IMR-90 (cell line): ENCODE results near the gene EP300. TPM values are rescaled to one million over a fixed set of nuclear protein-coding genes. Genes with fewer than 3 reads are reported as not detected.
A peak's percentile ranks its signal among the peaks of the same experiment; 100 is the strongest.

Experiments
- ATAC-seq: fragments of 200-7000 bp; cut with Tn5 transposase; 2 replicates; pipeline ENCODE4 v1.9.1; 2020; ENCODE audit warnings: low read depth, mild to moderate bottlenecking, moderate library complexity
- BruUV-seq: library from RNA; stranded (reverse); fragments of 400-500 nt; replicated peaks from 2 replicates; lab custom pipeline; 2021; lab: Mats Ljungman, UMichigan
- CTCF ChIA-PET: fragments of 300-600 bp; formaldehyde crosslinking; extraction: SDS; loops from one replicate; lab custom pipeline; 2021; ENCODE audit warnings: antibody characterized with exemption; lab: Yijun Ruan, JAX
- POLR2A ChIA-PET: fragments of 300-600 bp; sonication (Branson Sonifier 250); formaldehyde crosslinking; loops from one replicate; lab custom pipeline; 2022; ENCODE audit warnings: antibody characterized with exemption; ENCODE audit not compliant: unreplicated experiment; lab: Charles Lee
- DNase-seq: peaks from one replicate; pipeline ENCODE4 v3.0.0; 2013
- H2AFZ ChIP-seq: replicated peaks from 2 replicates; pipeline ENCODE3; 2013; ENCODE audit warnings: low read length, mild to moderate bottlenecking; ENCODE audit not compliant: poor library complexity
- H2AK5ac ChIP-seq: 2 replicates; pipeline ENCODE4 v1.6.1; 2013; ENCODE audit warnings: low read depth, low read length, inconsistent platforms
- H2AK9ac ChIP-seq: replicated peaks from 2 replicates; pipeline ENCODE3; 2013; ENCODE audit warnings: mild to moderate bottlenecking, low read depth, low read length, moderate library complexity; ENCODE audit not compliant: poor library complexity
- H2BK120ac ChIP-seq: 2 replicates; pipeline ENCODE4 v1.6.1; 2013; ENCODE audit warnings: low read depth, low read length, inconsistent platforms
- H2BK15ac ChIP-seq: 3 replicates; pipeline ENCODE4 v1.6.1; 2013; ENCODE audit warnings: low read depth, low read length, inconsistent platforms
- H2BK20ac ChIP-seq: 2 replicates; pipeline ENCODE4 v1.6.1; 2013; ENCODE audit warnings: low read depth, mild to moderate bottlenecking, inconsistent platforms, low read length, moderate library complexity
- H2BK5ac ChIP-seq: 2 replicates; pipeline ENCODE4 v1.6.1; 2013; ENCODE audit warnings: mild to moderate bottlenecking, low read depth, low read length, inconsistent platforms; ENCODE audit not compliant: poor library complexity, severe bottlenecking
- H3K14ac ChIP-seq: replicated peaks from 2 replicates; pipeline ENCODE4 v1.6.1; 2013; ENCODE audit warnings: low read depth, low read length, inconsistent platforms
- H3K18ac ChIP-seq: 2 replicates; pipeline ENCODE4 v1.6.1; 2013; ENCODE audit warnings: low read depth, low read length, control low read depth
- H3K23ac ChIP-seq: 2 replicates; pipeline ENCODE4 v1.6.1; 2013; ENCODE audit warnings: low read depth, low read length, inconsistent platforms
- H3K27ac ChIP-seq: 2 replicates; pipeline ENCODE4 v1.5.1; 2013; ENCODE audit warnings: mild to moderate bottlenecking, control low read depth, low read length; ENCODE audit not compliant: insufficient read depth
- H3K27me3 ChIP-seq: 2 replicates; pipeline ENCODE4 v1.6.1; 2013; ENCODE audit warnings: low read length; ENCODE audit not compliant: control insufficient read depth, insufficient read depth
- H3K36me3 ChIP-seq: 2 replicates; pipeline ENCODE4 v1.6.1; 2013; ENCODE audit warnings: low read length, mixed read lengths; ENCODE audit not compliant: control insufficient read depth, insufficient read depth
- H3K4ac ChIP-seq: 2 replicates; pipeline ENCODE4 v1.6.1; 2013; ENCODE audit warnings: low read depth, low read length, inconsistent platforms
- H3K4me1 ChIP-seq: 2 replicates; pipeline ENCODE4 v1.6.1; 2013; ENCODE audit warnings: low read length, mixed read lengths; ENCODE audit not compliant: control insufficient read depth, insufficient read depth
- H3K4me2 ChIP-seq: 2 replicates; pipeline ENCODE4 v1.6.1; 2013; ENCODE audit warnings: low read depth, mild to moderate bottlenecking, control low read depth, low read length, moderate library complexity
- H3K4me3 ChIP-seq: 2 replicates; pipeline ENCODE4 v1.5.1; 2013; ENCODE audit warnings: low read depth, mild to moderate bottlenecking, control low read depth, low read length, moderate library complexity; ENCODE audit not compliant: insufficient read depth
- H3K56ac ChIP-seq: 2 replicates; pipeline ENCODE4 v1.6.1; 2013; ENCODE audit warnings: low read length, inconsistent platforms; ENCODE audit not compliant: insufficient read depth; ENCODE audit errors: extremely low read depth
- H3K79me1 ChIP-seq, 2 experiments: 2 replicates each; pipeline ENCODE4 v1.6.1; 2013; ENCODE audit warnings: low read length in 2 of 2, inconsistent platforms in 1 of 2, low read depth in 1 of 2
- H3K9ac ChIP-seq: 2 replicates; pipeline ENCODE4 v1.6.1; 2013; ENCODE audit warnings: low read depth, low read length, control low read depth
- H3K9me1 ChIP-seq: 2 replicates; pipeline ENCODE4 v1.6.1; 2013; ENCODE audit warnings: low read length, inconsistent platforms; ENCODE audit not compliant: insufficient read depth
- H3K9me3 ChIP-seq: 2 replicates; pipeline ENCODE4 v1.6.1; 2013; ENCODE audit warnings: low read length; ENCODE audit not compliant: control insufficient read depth, insufficient read depth
- H4K20me1 ChIP-seq: 2 replicates; pipeline ENCODE4 v1.6.1; 2013; ENCODE audit warnings: low read length, inconsistent platforms; ENCODE audit not compliant: insufficient read depth
- H4K5ac ChIP-seq: 2 replicates; pipeline ENCODE4 v1.6.1; 2013; ENCODE audit warnings: mild to moderate bottlenecking, low read depth, low read length, control low read depth
- H4K8ac ChIP-seq, 2 experiments: 2 replicates each; pipeline ENCODE4 v1.6.1; 2013; ENCODE audit warnings: low read depth in 2 of 2, low read length in 2 of 2, control low read depth in 1 of 2, inconsistent platforms in 1 of 2
- H4K91ac ChIP-seq: 2 replicates; pipeline ENCODE4 v1.6.1; 2013; ENCODE audit warnings: low read depth, low read length, inconsistent platforms; ENCODE audit not compliant: insufficient read depth
- CEBPB ChIP-seq: IDR thresholded peaks from 2 replicates; pipeline ENCODE4 v1.6.1; 2012; ENCODE audit warnings: low read depth, low read length, improper control_type of control experiment
- CTCF ChIP-seq: conservative IDR thresholded peaks from 2 replicates; pipeline ENCODE4 v1.5.1; 2012; ENCODE audit warnings: mild to moderate bottlenecking, low read depth, low read length, improper control_type of control experiment
- FOS ChIP-seq: fragments of 150-350 bp; IDR thresholded peaks from 2 replicates; pipeline ENCODE4 v1.6.1; 2016; ENCODE audit warnings: low read depth, low read length
- WGBS, 2 experiments: methylation state at CpG; one replicate each; pipeline versions ENCODE4 v1.1.5 to v1.1.7; 2013; ENCODE audit warnings: missing lambda C conversion rate in 2 of 2; ENCODE audit not compliant: insufficient read length in 1 of 2; ENCODE audit errors: extremely low coverage in 2 of 2; 5-methylcytosine and 5-hydroxymethylcytosine counted together
- dilution Hi-C: fragments of 300-500 bp; cut with HindIII; formaldehyde crosslinking; loops from one replicate; pipeline ENCODE4 v1.14.3; 2018; ENCODE audit warnings: low sequenced_read_pairs; ENCODE audit not compliant: unreplicated experiment
- in situ Hi-C: fragments of 300-500 bp; cut with MboI; formaldehyde crosslinking; loops from 3 replicates; pipeline ENCODE4 v1.14.3; 2019; ENCODE audit warnings: low sequenced_read_pairs, inconsistent platforms, mixed read lengths
- intact Hi-C: fragments of 100-400 bp; cut with micrococcal nuclease; formaldehyde crosslinking; loops from 2 replicates; pipeline ENCODE4 v1.10.0; 2022
- polyA plus RNA-seq, 3 experiments: library from polyadenylated mRNA; depleted of rRNA; stranded (reverse); fragments of >200 nt; gene quantifications; 2 replicates each; pipeline ENCODE4 v1.2.3, GENCODE V29; 2012; ENCODE audit warnings: low replicate concordance in 1 of 3
- total RNA-seq: library from RNA; depleted of rRNA; stranded (reverse); fragments of >200 nt; gene quantifications from 2 replicates; pipeline ENCODE4 v1.2.3, GENCODE V29; 2012

Gene EP300
- total and polyA plus RNA-seq, 2 of the 4 experiments (the other 2 are of a cell fraction) = 23.3 to 27.4 TPM

DNA sequence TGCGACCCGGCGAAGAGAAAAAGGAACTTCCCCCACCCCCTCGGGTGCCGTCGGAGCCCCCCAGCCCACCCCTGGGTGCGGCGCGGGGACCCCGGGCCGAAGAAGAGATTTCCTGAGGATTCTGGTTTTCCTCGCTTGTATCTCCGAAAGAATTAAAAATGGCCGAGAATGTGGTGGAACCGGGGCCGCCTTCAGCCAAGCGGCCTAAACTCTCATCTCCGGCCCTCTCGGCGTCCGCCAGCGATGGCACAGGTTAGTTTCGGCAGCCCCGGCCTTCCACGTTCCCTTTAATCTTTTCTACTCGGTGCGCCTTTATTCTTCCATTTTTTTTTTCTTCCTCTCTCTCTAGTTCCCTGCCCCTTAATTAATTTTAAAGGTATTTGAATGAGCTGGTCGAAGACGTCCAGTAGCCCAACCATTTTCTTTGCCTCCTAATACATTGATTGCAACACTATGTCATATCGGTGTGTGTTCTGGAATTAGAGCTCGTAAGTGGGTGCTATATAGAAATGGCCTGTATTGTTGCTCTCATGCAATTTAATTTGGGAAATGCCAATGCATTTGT is 537 bp downstream of the EP300 start:
- CTCF ChIA-PET = interaction anchor here (0.5 to 0.6 kb wide), 2 partner anchors 144 to 610 kb away, joined by 4 read pairs; no protein-coding TSS in a partner anchor
- Histone ChIP-seq H2AK9ac (peak overlapping the region; percentile 97), H3K4me3 (peak overlapping the region; percentile 84), H4K8ac (peak overlapping the region in 1 of 2 experiments; percentile 74; a peak in 1 of 4 replicates), H2BK15ac (no peak overlapping the region), H2AK5ac (no peak overlapping the region), H3K4me2 (peak overlapping the region; percentile 90), H4K20me1 (peaks cover 52% of the 10 kb centered on the region), H3K27ac (peak overlapping the region; percentile 97), H3K9ac (peak overlapping the region; percentile 95), H3K36me3 (no peaks in the 10 kb centered on the region), H2BK5ac (peak overlapping the region; percentile 93), H3K9me3 (no peaks in the 10 kb centered on the region), H3K14ac (peak overlapping the region; percentile 86), H2BK120ac (no peak overlapping the region), H3K23ac (peak overlapping the region; percentile 83), H3K4me1 (peaks cover 6% of the 10 kb centered on the region), H4K91ac (no peak overlapping the region), H3K9me1 (peaks cover 5% of the 10 kb centered on the region; the same call in 1 of the 2 replicates), H2BK20ac (no peak overlapping the region), H3K4ac (peak overlapping the region; percentile 7; the same call in 1 of the 2 replicates), H4K5ac (no peak overlapping the region), H2AFZ (peak overlapping the region; percentile 92), H3K79me1 (peaks cover 5 to 19% of the 10 kb centered on the region in 2 experiments; a peak in 2 of 4 replicates), H3K56ac (peak overlapping the region; percentile 66), H3K27me3 (no peaks in the 10 kb centered on the region), H3K18ac (peak overlapping the region; percentile 20; the same call in 1 of the 2 replicates)
- no TSS peak for BruUV-seq
- no CpG with 5 or more reads among the region's 31 CpGs for WGBS, 2 experiments
- no peak for TF ChIP-seq FOS
- peak; percentile 88 for TF ChIP-seq CEBPB
- TF ChIP-seq CTCF = no peak
- POLR2A ChIA-PET = interaction anchor here (0.6 to 1.2 kb wide), 3 partner anchors 14 to 141 kb away, joined by 3 to 9 read pairs (median 3); no protein-coding TSS in a partner anchor
- dilution Hi-C loops = no loop called here
- in situ Hi-C loops = no loop called here
- peak; percentile 20 for DNase-seq
- no peak for ATAC-seq
- intact Hi-C loops = no loop called here
